ENCODE measurements around the gene CTBP2. TPM values are rescaled to one million over a fixed set of nuclear protein-coding genes. Genes with fewer than 3 reads are reported as not detected.
A peak's percentile ranks its signal among the peaks of the same experiment; 100 is the strongest.
"Not testable (repeated sequence)": the region's sequence is repeated elsewhere in the genome, so short reads cannot be mapped to it uniquely, and the experiment has no call there.

CTBP2 gene
- polyA plus RNA-seq, 1 donor from 2014 or later: 0.50 TPM

- H3K36me3 Mint-ChIP-seq: no peaks in the 10 kb centered on the region
- H3K4me3 Mint-ChIP-seq: peak overlapping the region in 3 of 4 donors; percentile 2 to 85 (median 63)
- peaks cover 46% of the 10 kb centered on the region for H3K27me3 Mint-ChIP-seq
- peak overlapping the region in 1 of 3 donors; percentile 31 for H3K27ac Mint-ChIP-seq
- peaks cover 0 to 2% (median 2%) of the 10 kb centered on the region in 3 donors for H3K9me3 Mint-ChIP-seq
- H3K4me1 Mint-ChIP-seq: peaks cover 4 to 7% (median 5%) of the 10 kb centered on the region in 3 donors
Observed at GRCh38 chr10:125157505-125157904, 2.9 kb downstream of the CTBP2 start.

- H3K4me3 Mint-ChIP-seq: peak overlapping the region in 1 of 4 donors; percentile 85
- H3K27ac Mint-ChIP-seq: peak overlapping the region in 1 of 3 donors; percentile 73
- peaks cover 4 to 7% (median 5%) of the 10 kb centered on the region in 3 donors for H3K4me1 Mint-ChIP-seq
Observed at GRCh38 chr10:125156739-125157480, 3.5 kb downstream of the CTBP2 start.

GRCh38 chr10:125156196-125156595, 4.2 kb downstream of the CTBP2 start:
- peak overlapping the region in 1 of 4 donors; percentile 41 for H3K4me3 Mint-ChIP-seq
- peaks cover 44% of the 10 kb centered on the region for H3K27me3 Mint-ChIP-seq
- H3K4me1 Mint-ChIP-seq: peaks cover 4 to 7% (median 5%) of the 10 kb centered on the region in 3 donors
- H3K9me3 Mint-ChIP-seq: peaks cover 0 to 2% (median 2%) of the 10 kb centered on the region in 3 donors
- no peaks in the 10 kb centered on the region for H3K36me3 Mint-ChIP-seq
- no peak overlapping the region for H3K27ac Mint-ChIP-seq

More at GRCh38 chr10:125156739-125157480, 3.5 kb downstream of the CTBP2 start:
- Mint-ChIP-seq H3K27me3 (peaks cover 44% of the 10 kb centered on the region), H3K9me3 (peaks cover 0 to 2% (median 2%) of the 10 kb centered on the region in 3 donors), H3K36me3 (no peaks in the 10 kb centered on the region)

GRCh38 chr10:125155101-125155500, 5.3 kb downstream of the CTBP2 start:
- Mint-ChIP-seq H3K9me3 (peaks cover 0 to 5% (median 2%) of the 10 kb centered on the region in 3 donors), H3K27me3 (peaks cover 50% of the 10 kb centered on the region), H3K4me3 (no peak overlapping the region), H3K36me3 (no peaks in the 10 kb centered on the region), H3K4me1 (peaks cover 4 to 7% (median 5%) of the 10 kb centered on the region in 3 donors), H3K27ac (no peak overlapping the region)

- peaks cover 56% of the 10 kb centered on the region for H3K27me3 Mint-ChIP-seq
Observed at GRCh38 chr10:125154529-125154928, 5.8 kb downstream of the CTBP2 start.

GRCh38 chr10:125153703-125154490, 6.5 kb downstream of the CTBP2 start:
- H3K27ac Mint-ChIP-seq: no peak overlapping the region

More at GRCh38 chr10:125154529-125154928, 5.8 kb downstream of the CTBP2 start:
- no peak overlapping the region for H3K27ac Mint-ChIP-seq
- no peak overlapping the region for H3K4me3 Mint-ChIP-seq
- no peaks in the 10 kb centered on the region for H3K36me3 Mint-ChIP-seq
- peaks cover 4 to 7% (median 5%) of the 10 kb centered on the region in 3 donors for H3K4me1 Mint-ChIP-seq
- H3K9me3 Mint-ChIP-seq: peaks cover 0 to 5% (median 2%) of the 10 kb centered on the region in 3 donors

GRCh38 chr10:125152450-125153368, 7.7 kb downstream of the CTBP2 start:
- H3K9me3 Mint-ChIP-seq: peaks cover 0 to 5% (median 2%) of the 10 kb centered on the region in 3 donors
- H3K36me3 Mint-ChIP-seq: no peaks in the 10 kb centered on the region
- no peak overlapping the region for H3K27ac Mint-ChIP-seq
- no peak overlapping the region for H3K4me3 Mint-ChIP-seq
- peaks cover 63% of the 10 kb centered on the region for H3K27me3 Mint-ChIP-seq
- peaks cover 0 to 3% (median 0%) of the 10 kb centered on the region in 3 donors for H3K4me1 Mint-ChIP-seq

More at GRCh38 chr10:125153703-125154490, 6.5 kb downstream of the CTBP2 start:
- peaks cover 0 to 5% (median 2%) of the 10 kb centered on the region in 3 donors for H3K9me3 Mint-ChIP-seq
- H3K27me3 Mint-ChIP-seq: peaks cover 58% of the 10 kb centered on the region
- peaks cover 4 to 7% (median 5%) of the 10 kb centered on the region in 3 donors for H3K4me1 Mint-ChIP-seq
- H3K4me3 Mint-ChIP-seq: no peak overlapping the region
- no peaks in the 10 kb centered on the region for H3K36me3 Mint-ChIP-seq

- H3K4me3 Mint-ChIP-seq: no peak overlapping the region
- H3K4me1 Mint-ChIP-seq: peaks cover 0 to 2% (median 0%) of the 10 kb centered on the region in 3 donors
- H3K27ac Mint-ChIP-seq: no peak overlapping the region
- H3K9me3 Mint-ChIP-seq: peaks cover 0 to 5% (median 0%) of the 10 kb centered on the region in 3 donors
- no peaks in the 10 kb centered on the region for H3K36me3 Mint-ChIP-seq
- peaks cover 55% of the 10 kb centered on the region for H3K27me3 Mint-ChIP-seq
Observed at GRCh38 chr10:125151553-125152449, 8.6 kb downstream of the CTBP2 start.

- H3K36me3 Mint-ChIP-seq: no peaks in the 10 kb centered on the region
- H3K27me3 Mint-ChIP-seq: peaks cover 58% of the 10 kb centered on the region
- no peak overlapping the region for H3K27ac Mint-ChIP-seq
- H3K4me1 Mint-ChIP-seq: peaks cover 0 to 3% (median 0%) of the 10 kb centered on the region in 3 donors
- peaks cover 0 to 8% (median 0%) of the 10 kb centered on the region in 3 donors for H3K9me3 Mint-ChIP-seq
- H3K4me3 Mint-ChIP-seq: no peak overlapping the region
Observed at GRCh38 chr10:125151170-125151552, 9.2 kb downstream of the CTBP2 start.

GRCh38 chr10:125150376-125151083, 9.8 kb downstream of the CTBP2 start:
- H3K27me3 Mint-ChIP-seq: peaks cover 59% of the 10 kb centered on the region
- not testable (repeated sequence) for H3K4me1 Mint-ChIP-seq, H3K36me3 Mint-ChIP-seq, H3K4me3 Mint-ChIP-seq, H3K9me3 Mint-ChIP-seq, H3K27ac Mint-ChIP-seq

- peaks cover 63% of the 10 kb centered on the region for H3K27me3 Mint-ChIP-seq
- H3K9me3 Mint-ChIP-seq: peaks cover 0 to 6% (median 0%) of the 10 kb centered on the region in 3 donors
- H3K27ac Mint-ChIP-seq: no peak overlapping the region
- H3K4me3 Mint-ChIP-seq: no peak overlapping the region
- H3K4me1 Mint-ChIP-seq: peaks cover 0 to 6% (median 3%) of the 10 kb centered on the region in 3 donors
- no peaks in the 10 kb centered on the region for H3K36me3 Mint-ChIP-seq
Observed at GRCh38 chr10:125149680-125150047, 10.7 kb downstream of the CTBP2 start.

GRCh38 chr10:125149036-125149679, 11.2 kb downstream of the CTBP2 start:
- Mint-ChIP-seq H3K4me1 (peaks cover 0 to 9% (median 8%) of the 10 kb centered on the region in 3 donors), H3K4me3 (no peak overlapping the region), H3K27me3 (peaks cover 64% of the 10 kb centered on the region), H3K9me3 (peaks cover 0 to 6% (median 0%) of the 10 kb centered on the region in 3 donors), H3K27ac (no peak overlapping the region), H3K36me3 (no peaks in the 10 kb centered on the region)
